ENCODE measurements around the gene PTTG1IP2. TPM values are rescaled to one million over a fixed set of nuclear protein-coding genes. Genes with fewer than 3 reads are reported as not detected.

Gene PTTG1IP2
- polyA plus RNA-seq, 3 donors, result not detected

DNA sequence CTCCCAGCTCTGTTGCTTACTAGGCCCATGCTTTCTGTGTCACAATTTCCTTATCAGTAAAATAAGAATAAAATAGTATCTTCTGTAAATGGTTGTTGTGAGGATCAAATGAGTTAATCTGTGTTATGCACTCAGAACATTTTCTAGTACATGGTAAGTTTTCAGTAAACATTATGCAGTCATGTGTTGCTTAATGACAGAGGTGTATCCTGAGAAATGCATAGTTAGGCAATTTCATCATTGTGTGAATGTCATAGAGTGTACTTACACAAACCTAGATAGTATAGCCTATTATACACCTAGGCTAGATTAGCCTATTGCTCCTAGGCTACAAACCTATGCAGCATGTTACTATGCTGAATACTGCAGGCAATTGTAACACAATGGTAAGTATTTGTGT, 4.4 kb downstream of the PTTG1IP2 start:
- Histone ChIP-seq H3K79me2 (ENCODE audit: insufficient read depth, low read length) (no peaks in the 10 kb centered on the region), H3K4me2 (replicated peaks; ENCODE audit: extremely low read depth, low read length, poor library complexity, severe bottlenecking) (no peak overlapping the region), H3K9me3 (replicated peaks in 1 of 2; ENCODE audit: control insufficient read depth in 1 of 2, insufficient read depth in 1 of 2, low read length in 2 of 2) (peaks cover 0 to 3% of the 10 kb centered on the region in 2 donors), H3K27me3 (ENCODE audit: control insufficient read depth in 2 of 2, insufficient read depth in 2 of 2, low read length in 2 of 2) (no peaks in the 10 kb centered on the region), H3K4me3 (replicated peaks in 1 of 3; ENCODE audit: low read depth in 2 of 3, low read length in 3 of 3) (no peak overlapping the region), H3K36me3 (replicated peaks in 1 of 2; ENCODE audit: control insufficient read depth in 1 of 2, insufficient read depth in 2 of 2, low read length in 2 of 2) (no peaks in the 10 kb centered on the region), H2AFZ (ENCODE audit: insufficient read depth, low read depth, low read length, poor library complexity, severe bottlenecking) (no peak overlapping the region), H4K20me1 (ENCODE audit: insufficient read depth, low read length) (no peaks in the 10 kb centered on the region), H3K4me1 (ENCODE audit: control insufficient read depth in 1 of 2, insufficient read depth in 2 of 2, low read length in 2 of 2) (no peaks in the 10 kb centered on the region), H3K9ac (ENCODE audit: insufficient read depth, low read length, poor library complexity, severe bottlenecking) (no peak overlapping the region), H3K27ac (ENCODE audit: low read depth in 1 of 2, low read length in 2 of 2) (no peak overlapping the region)
- peaks cover 0 to 3% (median 0%) of the 10 kb centered on the region in 7 donors for H3K9me3 Mint-ChIP-seq
- TF ChIP-seq, protein P1, sequence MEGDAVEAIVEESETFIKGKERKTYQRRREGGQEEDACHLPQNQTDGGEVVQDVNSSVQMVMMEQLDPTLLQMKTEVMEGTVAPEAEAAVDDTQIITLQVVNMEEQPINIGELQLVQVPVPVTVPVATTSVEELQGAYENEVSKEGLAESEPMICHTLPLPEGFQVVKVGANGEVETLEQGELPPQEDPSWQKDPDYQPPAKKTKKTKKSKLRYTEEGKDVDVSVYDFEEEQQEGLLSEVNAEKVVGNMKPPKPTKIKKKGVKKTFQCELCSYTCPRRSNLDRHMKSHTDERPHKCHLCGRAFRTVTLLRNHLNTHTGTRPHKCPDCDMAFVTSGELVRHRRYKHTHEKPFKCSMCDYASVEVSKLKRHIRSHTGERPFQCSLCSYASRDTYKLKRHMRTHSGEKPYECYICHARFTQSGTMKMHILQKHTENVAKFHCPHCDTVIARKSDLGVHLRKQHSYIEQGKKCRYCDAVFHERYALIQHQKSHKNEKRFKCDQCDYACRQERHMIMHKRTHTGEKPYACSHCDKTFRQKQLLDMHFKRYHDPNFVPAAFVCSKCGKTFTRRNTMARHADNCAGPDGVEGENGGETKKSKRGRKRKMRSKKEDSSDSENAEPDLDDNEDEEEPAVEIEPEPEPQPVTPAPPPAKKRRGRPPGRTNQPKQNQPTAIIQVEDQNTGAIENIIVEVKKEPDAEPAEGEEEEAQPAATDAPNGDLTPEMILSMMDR (IDR thresholded peaks at IDR 0.05), result no peak
- peaks cover 0 to 7% (median 0%) of the 10 kb centered on the region in 3 donors for H3K27me3 Mint-ChIP-seq (ENCODE audit: low read depth in 3 of 3)
- no peak overlapping the region for H3K27ac Mint-ChIP-seq
- H3K4me1 Mint-ChIP-seq, result no peaks in the 10 kb centered on the region
- no peak overlapping the region for H3K4me3 Mint-ChIP-seq
- intact Hi-C loops (cut with micrococcal nuclease), result no loop called here
- no peak for DNase-seq
- H3K36me3 Mint-ChIP-seq, result no peaks in the 10 kb centered on the region

DNA sequence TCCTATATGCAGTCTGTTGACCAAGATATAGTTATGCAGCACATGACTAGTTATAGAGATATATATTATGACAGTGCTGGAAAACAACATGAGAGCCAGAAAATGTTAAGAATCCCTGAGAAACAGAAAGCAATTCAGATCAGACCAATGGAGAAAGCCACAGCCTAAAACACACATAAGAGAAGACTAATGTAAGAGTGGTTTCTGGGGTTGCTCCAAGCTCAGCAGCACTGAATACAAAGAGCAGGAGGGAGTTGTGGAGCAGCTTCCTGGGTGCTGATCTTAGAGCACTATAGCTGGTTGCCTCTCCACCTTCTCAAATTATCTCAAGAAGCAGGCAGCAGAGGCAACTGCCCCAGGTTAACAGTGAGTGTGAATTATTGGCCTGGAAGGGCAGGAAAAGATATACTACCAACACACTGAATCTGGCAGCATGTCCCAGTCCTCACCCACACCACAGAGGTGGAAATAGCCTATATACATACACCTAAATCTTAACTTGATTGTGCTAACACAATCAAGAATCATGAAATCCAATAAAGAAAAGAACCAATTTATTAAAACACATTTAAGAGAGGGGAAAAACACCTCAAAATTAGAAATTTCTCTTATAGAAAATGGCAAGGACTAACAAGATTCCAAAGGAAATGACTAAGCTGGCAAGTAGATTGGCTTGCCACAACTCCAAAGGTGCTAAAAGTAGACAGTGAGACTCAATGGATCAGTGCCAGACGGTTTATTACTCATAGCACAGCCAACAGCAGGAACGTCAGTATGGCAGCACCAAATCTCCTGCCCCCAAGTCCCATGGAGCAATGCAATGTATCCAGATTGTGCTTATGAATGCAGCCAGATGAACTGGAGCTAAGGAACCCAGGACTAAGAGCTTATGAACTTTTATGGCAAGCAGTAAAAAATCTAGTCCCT, 5.1 kb downstream of the PTTG1IP2 start:
- Histone ChIP-seq H3K4me2 (replicated peaks; ENCODE audit: extremely low read depth, low read length, poor library complexity, severe bottlenecking) (no peak overlapping the region), H2AFZ (ENCODE audit: insufficient read depth, low read depth, low read length, poor library complexity, severe bottlenecking) (no peak overlapping the region), H3K9ac (ENCODE audit: insufficient read depth, low read length, poor library complexity, severe bottlenecking) (no peak overlapping the region), H3K4me3 (replicated peaks in 1 of 3; ENCODE audit: low read depth in 2 of 3, low read length in 3 of 3) (no peak overlapping the region), H3K4me1 (ENCODE audit: control insufficient read depth in 1 of 2, insufficient read depth in 2 of 2, low read length in 2 of 2) (no peaks in the 10 kb centered on the region), H3K79me2 (ENCODE audit: insufficient read depth, low read length) (no peaks in the 10 kb centered on the region), H3K27ac (ENCODE audit: low read depth in 1 of 2, low read length in 2 of 2) (no peak overlapping the region), H3K27me3 (ENCODE audit: control insufficient read depth in 2 of 2, insufficient read depth in 2 of 2, low read length in 2 of 2) (no peaks in the 10 kb centered on the region), H4K20me1 (ENCODE audit: insufficient read depth, low read length) (no peaks in the 10 kb centered on the region), H3K36me3 (replicated peaks in 1 of 2; ENCODE audit: control insufficient read depth in 1 of 2, insufficient read depth in 2 of 2, low read length in 2 of 2) (no peaks in the 10 kb centered on the region), H3K9me3 (replicated peaks in 1 of 2; ENCODE audit: control insufficient read depth in 1 of 2, insufficient read depth in 1 of 2, low read length in 2 of 2) (peaks cover 0 to under 1% of the 10 kb centered on the region in 2 donors)
- Mint-ChIP-seq H3K9me3 (peaks cover 0 to 3% (median 0%) of the 10 kb centered on the region in 7 donors), H3K4me3 (no peak overlapping the region), H3K27me3 (ENCODE audit: low read depth in 3 of 3) (peaks cover 0 to 7% (median 0%) of the 10 kb centered on the region in 3 donors), H3K27ac (no peak overlapping the region), H3K4me1 (no peaks in the 10 kb centered on the region), H3K36me3 (no peaks in the 10 kb centered on the region)
- intact Hi-C loops (cut with micrococcal nuclease), result no loop called here
- no peak for DNase-seq
- 90% methylated on average over 2 of the region's 2 CpGs for WGBS (ENCODE audit: insufficient coverage)
- TF ChIP-seq, protein P1 (IDR thresholded peaks at IDR 0.05), result no peak

Data from CD14-positive monocyte (primary cell).